ENCODE results near the gene TUBGCP3.
"Not testable (repeated sequence)": the region's sequence is repeated elsewhere in the genome, so short reads cannot be mapped to it uniquely, and the experiment has no call there.

The TUBGCP3 gene

GRCh38 chr13:112629161-112629560 lies 41.2 kb upstream of the TUBGCP3 start:
- no peak for FAIRE-seq
- TF ChIP-seq CTCF (IDR thresholded peaks at IDR 0.05; ENCODE audit: insufficient read depth, missing control alignments) = no peak
- DNase-seq (ENCODE audit: insufficient read length, low spot score) = no peak

GRCh38 chr13:112627613-112628012 lies 39.7 kb upstream of the TUBGCP3 start:
- DNase-seq (ENCODE audit: insufficient read length, low spot score); FAIRE-seq: not testable (repeated sequence)

- no peak for TF ChIP-seq CTCF (IDR thresholded peaks at IDR 0.05; ENCODE audit: insufficient read depth, missing control alignments)
- DNase-seq (ENCODE audit: insufficient read length, low spot score) = no peak
- no peak for FAIRE-seq
Measured at GRCh38 chr13:112627161-112627560, 39.2 kb upstream of the TUBGCP3 start.

- TF ChIP-seq CTCF (IDR thresholded peaks at IDR 0.05; ENCODE audit: insufficient read depth, missing control alignments) = no peak
- FAIRE-seq (no peak), DNase-seq (ENCODE audit: insufficient read length, low spot score) (no peak)
Measured at GRCh38 chr13:112626761-112627160, 38.8 kb upstream of the TUBGCP3 start.

- no peak for TF ChIP-seq CTCF (IDR thresholded peaks at IDR 0.05; ENCODE audit: insufficient read depth, missing control alignments)
- no peak for FAIRE-seq
Measured at GRCh38 chr13:112626124-112626523, 38.2 kb upstream of the TUBGCP3 start.

GRCh38 chr13:112625698-112626097 lies 37.7 kb upstream of the TUBGCP3 start:
- TF ChIP-seq CTCF (IDR thresholded peaks at IDR 0.05; ENCODE audit: insufficient read depth, missing control alignments) = no peak
- FAIRE-seq = no peak
- DNase-seq (ENCODE audit: insufficient read length, low spot score) = no peak

More at GRCh38 chr13:112626124-112626523, 38.2 kb upstream of the TUBGCP3 start:
- no peak for DNase-seq (ENCODE audit: insufficient read length, low spot score)

GRCh38 chr13:112624602-112625430 lies 36.9 kb upstream of the TUBGCP3 start:
- FAIRE-seq (no peak), DNase-seq (ENCODE audit: insufficient read length, low spot score) (no peak)
- no peak for TF ChIP-seq CTCF (IDR thresholded peaks at IDR 0.05; ENCODE audit: insufficient read depth, missing control alignments)
